Measurements from ENCODE around the gene PTPN11.

Gene PTPN11

DNA sequence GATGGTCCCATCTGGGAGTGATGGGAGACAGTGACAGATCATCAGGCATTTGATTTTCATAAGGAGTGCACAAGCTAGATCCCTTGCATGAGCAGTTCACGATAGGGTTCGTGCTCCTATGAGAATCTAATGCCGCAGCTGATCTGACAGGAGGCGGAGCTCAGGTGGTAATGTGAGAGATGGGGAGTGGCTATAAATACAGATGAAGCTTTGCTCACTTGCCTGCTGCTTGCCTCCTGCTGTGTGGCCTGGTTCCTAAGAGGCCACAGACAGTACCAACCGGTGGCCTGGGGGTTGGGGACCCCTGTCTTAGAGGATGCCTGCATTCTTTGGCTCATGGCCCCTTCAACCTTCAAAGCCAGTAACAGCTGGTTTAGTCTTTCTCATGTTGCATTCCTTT, 130.3 kb downstream of the PTPN11 start:
- DNase-seq, result no peak

DNA sequence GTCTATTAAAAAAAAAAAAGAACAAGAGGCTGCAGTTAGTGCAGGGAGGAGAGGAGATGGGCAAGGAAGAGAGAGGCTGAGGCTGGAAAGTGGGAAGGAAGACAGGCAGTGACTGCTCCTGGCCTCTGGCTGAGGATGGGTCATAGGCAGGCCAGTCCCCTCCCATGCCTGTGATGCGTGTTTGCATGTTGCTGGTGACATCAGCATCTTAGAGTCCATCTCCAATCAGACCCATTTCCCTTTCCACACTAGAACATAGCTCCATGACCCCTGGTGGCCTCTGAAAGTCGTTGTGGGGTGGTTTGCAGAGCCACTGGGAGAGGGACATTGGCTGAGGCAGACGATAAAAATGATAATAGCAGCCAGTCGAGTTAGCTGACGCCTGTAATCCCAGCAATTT, 132.9 kb downstream of the PTPN11 start:
- no peak for DNase-seq

DNA sequence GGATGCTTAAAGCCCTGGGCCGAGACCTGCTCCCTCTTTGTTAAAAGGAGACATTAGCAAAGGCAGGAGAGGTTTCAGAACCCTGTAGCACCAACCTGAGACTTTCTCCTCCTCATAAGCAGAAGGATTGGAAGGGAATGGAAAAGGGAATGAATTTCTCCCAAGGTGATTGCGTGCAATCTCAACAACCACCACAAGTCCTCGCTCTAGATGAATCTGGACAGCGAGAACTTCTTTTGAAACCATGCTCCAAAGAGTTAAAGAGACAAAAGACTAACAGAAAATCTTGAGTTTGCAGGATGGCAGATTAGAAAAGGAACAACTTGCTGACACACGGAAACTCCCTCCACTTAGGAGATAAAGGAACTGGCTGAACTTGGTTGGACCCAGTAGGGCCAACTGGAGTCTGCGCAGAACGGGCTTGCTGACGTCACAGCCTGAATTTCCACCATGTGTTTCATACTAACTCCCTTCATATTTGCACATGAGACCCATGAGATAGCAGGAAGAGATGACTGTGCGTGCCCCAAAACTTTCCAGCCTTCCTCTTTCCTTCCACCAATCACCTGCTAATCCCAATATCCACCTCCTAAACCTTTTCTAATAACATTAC, 137.0 kb downstream of the PTPN11 start:
- no peak for DNase-seq

- DNase-seq, result no peak
These were observed 139.3 kb downstream of the PTPN11 start for GRCh38 chr12:112557951-112558630.

Data from activated CD4-positive, alpha-beta T cell treated with anti-CD3 and anti-CD28 coated beads, Interleukin-2, amount 50 U/mL, for 4 hours (primary cell).